Nucleus accumbens (tissue), 56 donors: ENCODE results near the gene CLBA1.
A peak's percentile ranks its signal among the peaks of the same experiment; 100 is the strongest.
"Not testable (repeated sequence)": the region's sequence is repeated elsewhere in the genome, so short reads cannot be mapped to it uniquely, and the experiment has no call there.

Source experiments
- DNase-seq, 56 donors: peaks; one replicate each; lab custom pipeline; 2025; lab: John Stamatoyannopoulos, UW

Gene CLBA1

GRCh38 chr14:105019861-105020814 is 34.5 kb downstream of the CLBA1 start:
- peak in 2 of 56 donors; percentile 26 to 27 for DNase-seq

DNA sequence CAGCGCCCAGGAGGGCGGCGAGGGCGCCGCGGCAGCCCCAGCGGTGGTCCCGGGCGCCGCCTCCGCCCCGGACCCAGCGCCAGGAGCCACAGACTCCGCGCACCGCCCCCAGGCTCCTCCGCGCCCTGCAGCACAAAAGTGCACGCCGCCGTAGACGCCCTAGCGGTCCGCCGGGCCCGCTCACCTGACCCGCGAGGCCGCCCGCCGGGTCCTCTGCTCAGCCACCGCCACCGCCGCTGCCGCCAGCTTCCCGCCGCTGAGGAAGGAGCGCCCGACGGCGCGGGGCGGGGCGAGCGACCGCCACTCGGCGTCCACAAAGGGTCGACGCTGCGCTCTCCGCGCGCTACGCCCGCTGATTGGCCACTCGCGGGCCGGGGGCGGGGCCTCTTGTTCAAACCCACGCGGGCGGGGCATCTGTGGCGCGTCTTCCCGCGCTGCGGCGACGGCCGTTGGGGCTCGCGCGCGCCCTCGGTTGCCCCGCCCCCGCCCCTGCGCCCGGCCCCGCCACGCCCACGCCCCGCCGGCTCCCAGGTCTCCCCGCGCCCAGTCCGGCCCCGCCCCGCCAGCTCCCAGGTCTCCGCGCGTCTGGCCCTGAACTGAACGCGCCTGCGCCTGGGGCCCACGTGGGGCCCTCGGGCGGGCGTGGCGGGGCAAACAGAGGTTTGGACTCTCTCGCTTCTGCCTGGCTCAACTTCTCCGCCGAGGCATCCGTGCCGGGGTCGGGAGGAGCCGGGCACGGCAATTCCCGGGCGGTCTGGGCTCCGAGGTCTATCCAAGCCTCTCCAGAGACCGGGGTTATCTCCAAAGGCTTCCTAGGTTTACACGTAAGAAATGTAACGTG is 35.4 kb downstream of the CLBA1 start, which contains the start of gene CDCA4:
CDCA4 (minus strand) TSS at position 269 of the 841 bp plus-strand sequence. CDS start 9,154 bp downstream, outside the sequence.
- peak; percentile 68 to 99 (median 95) for DNase-seq

DNA sequence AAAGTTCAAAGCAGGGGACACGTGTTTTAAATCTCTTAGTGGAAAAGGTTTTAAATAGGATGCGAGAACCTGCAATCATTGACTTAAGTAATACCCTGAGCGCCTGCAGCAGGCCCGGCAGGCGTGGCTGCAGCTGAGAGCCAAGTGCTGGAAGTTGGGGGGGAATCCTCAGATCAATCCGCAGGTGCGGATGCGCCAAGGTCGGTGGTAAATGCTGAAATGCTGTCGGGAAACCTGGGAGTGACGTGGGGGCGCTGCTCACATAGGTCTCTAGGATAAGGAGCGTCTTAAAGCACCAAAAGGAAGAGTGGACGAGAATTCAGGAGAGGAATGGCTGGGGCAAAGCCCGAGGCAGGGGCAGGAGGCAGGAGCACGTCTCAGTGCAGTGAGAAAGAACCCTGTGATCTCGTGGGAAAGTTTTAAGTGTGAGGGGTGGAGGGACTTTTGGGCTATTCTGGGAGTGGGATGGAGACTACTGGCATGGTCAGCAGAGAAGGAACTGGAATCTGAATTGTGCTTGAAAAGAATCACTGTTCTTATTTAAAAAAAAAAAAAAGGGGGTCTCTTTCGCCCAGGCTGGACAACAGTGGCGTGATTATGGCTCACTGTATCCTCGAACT is 36.2 kb downstream of the CLBA1 start:
- DNase-seq, result peak in 25 of 56 donors; percentile 8 to 67 (median 48)

GRCh38 chr14:105022276-105022670 is 36.7 kb downstream of the CLBA1 start:
- DNase-seq, result no peak

- DNase-seq, result no peak
Measured at GRCh38 chr14:105023144-105023543, 37.6 kb downstream of the CLBA1 start.

GRCh38 chr14:105023791-105024480 is 38.3 kb downstream of the CLBA1 start:
- no peak for DNase-seq

DNA sequence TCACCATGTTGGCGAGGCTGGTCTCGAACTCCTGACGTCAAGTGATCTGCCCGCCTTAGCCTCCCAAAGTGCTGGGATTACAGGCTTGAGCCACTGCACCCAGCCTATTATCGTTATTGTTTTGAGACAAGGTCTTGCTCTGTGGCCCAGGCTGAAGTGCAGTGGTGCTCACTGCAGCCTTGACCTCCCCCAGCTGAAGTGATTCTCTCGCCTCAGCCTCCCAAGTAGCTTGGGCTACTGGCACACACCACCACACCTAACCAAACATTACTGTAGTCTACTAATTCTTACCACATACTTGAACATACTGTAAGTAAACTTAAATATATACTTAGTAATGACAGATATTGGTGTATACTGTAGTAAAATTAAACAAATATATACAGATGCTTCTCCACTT is 39.8 kb downstream of the CLBA1 start:
- DNase-seq, result no peak

DNA sequence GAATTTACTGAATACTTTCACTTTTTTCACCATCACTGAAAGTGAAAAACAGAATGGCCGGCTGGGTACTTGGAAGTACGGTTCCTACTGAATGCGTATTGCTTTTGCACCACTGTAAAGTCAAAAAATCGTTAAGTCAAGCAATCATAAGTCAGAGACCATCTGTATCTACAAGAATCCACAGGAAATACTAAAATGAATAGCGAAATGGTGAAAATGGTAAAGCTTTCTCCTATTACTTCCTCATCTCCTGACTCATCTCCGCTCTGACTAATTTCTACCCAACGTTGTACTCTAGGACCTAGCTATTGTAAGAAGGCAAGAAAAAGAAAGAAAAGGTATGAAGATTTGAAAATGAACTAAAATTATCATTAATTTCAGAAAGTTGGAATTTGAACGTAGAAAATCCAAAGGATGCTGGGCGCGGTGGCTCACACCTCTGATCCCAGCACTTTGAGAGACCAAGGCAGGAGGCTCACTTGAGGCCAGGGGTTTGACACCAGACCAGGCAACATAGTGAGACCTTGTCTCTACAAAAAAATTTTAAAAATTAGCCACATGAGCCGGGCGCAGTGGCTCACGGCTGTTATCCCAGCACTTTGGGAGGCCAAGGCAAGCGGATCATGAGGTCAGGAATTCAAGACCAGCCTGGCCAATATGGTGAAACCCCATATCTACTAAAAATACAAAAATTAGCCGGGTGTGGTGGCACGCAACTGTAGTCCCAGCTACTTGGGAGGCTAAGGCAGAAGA is 40.6 kb downstream of the CLBA1 start:
- no peak for DNase-seq

DNA sequence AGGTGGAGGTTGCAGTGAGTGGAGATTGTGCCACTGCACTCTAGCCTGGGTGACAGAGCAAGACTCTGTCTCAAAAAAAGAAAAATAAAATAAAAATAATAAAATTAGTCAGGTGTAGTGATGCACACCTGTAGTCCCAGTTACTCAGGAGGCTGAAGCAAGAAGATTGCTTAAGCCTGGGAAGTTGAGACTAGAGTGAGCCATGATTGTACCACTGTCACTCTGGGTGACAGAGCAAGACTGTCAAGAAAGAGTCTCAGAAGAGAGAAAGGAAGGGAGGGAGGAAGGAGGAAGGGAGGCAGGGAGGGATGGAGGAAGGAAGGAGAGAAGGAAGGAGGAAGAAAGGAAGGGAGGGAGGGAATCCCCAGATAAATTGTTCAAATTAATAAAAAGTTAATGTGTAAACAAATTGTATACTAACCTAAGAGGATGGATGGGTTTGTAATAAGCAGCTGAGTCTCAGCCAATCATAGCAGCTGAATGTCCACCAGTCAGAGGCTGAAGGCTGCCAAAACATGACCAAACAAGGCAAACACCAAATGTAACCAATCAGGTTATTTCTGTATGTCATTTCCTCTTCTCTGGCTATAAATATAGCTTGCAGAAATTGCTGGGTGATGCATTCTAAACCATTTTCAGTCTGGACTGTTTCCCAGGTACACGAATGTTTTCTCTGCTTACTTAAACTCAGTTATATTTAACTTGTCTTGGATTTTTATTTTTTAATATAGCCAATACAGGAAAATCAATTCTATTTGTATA is 41.4 kb downstream of the CLBA1 start:
- DNase-seq, result no peak

DNA sequence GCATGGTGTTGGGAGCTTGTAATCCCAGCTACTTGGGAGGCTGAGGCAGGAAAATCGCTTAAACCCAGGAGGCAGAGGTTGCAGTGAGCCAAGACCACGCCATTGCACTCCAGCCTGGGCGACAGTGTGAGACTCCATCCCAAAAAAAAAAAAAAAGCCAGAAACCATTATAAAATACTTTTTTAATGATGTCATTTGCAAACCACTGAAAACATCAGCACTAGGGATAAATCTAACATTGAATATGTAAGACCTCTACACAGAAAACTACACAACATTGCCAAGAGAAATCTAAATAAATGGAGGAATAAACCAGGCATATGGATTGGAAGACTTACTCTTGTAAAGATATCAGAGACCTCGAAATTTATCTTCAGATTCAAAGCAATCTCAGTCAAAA is 42.1 kb downstream of the CLBA1 start:
- DNase-seq, result not testable (repeated sequence)

DNA sequence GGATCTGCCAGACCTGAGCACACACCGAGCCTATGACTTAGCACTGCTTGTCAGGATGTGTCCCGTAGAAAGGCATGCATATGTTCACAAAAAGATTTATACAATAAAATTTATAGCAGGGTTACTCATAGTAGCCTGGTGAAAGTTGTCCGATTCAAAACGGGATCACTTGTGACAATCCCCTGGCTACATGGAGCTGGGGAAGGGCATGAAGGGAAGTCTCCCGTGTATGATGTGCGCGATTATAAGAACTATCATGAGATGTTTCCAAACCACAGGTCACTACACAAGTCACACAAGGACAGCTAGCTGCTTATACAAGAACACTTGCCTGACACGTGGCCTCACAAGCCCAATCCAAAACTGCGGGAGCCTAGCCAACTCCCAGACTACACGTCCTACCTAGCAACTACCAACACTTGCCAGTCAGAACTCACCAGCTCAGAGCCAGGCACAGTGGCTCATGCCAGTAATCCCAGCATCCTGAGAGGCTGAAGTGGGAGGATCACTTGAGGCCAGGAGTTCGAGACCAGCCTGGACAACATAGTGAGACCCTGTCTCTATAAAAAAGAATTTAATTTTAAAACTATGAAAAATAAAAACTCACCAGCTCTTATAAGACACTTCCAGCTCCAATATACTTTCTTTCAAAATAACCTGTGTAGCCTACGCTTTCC is 42.8 kb downstream of the CLBA1 start:
- DNase-seq, result no peak

DNA sequence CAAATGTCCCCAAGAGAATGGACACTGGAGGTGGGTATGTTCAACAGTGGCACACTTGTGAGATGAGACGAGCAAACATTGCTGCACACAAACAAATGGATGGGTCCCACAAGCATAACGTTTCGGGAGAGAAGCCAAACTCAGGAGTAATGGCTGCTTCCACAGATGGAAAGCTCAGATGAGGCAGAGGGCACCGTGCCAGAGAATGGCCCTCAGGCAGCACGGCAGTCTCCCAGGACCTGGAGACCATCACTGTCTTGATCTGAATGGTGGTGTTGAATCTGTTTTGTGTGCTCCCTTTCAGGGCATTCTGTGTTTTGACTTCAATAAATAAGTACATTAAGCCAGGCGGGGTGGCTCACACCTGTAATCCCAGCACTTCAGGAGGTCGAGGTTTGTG is 43.8 kb downstream of the CLBA1 start:
- DNase-seq, result no peak

DNA sequence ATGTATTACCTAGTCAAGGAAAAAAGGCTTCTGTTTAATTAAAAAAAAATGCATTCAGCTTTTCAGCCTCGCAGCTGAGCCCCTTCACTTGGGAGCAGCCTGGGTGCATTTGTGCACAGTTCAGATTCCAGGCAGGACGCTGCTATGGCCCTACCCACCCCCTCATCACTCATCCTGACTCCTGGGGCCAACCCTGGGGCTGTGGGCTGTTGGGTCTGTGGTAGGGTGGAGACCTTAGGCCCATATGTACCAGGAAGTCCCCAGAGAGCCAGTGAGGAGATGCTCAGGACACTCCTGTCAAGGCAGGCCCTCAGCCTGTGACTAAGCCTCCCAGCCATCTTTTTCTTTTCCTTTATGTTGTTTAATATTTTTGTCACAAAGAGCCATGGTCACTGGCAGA is 44.6 kb downstream of the CLBA1 start:
- DNase-seq, result no peak

DNA sequence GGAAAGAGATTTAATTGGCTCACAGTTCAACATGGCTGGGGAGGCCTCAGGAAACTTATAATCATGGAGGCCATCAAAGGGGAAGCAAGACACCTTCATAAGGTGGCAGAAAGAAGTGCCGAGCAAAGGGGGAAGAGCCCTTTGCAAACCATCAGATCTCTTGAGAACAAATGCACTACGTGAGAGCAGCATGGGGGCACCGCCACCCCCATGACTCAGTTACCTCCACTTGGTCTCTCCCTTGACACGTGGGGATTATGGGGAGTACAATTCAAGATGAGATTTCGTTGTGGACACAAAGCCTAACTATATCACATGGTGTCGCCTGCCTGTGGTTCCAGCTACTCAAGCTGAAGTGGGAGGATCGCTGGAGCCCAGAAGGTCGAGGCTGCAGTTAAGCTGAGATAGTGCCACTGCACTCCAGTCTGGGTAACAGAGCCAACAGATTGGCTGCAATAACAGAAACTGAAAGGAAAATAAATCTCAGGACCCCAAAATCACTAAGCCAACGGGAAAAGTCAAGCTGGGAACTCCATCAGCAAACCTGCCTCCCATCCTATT is 45.3 kb downstream of the CLBA1 start:
- DNase-seq, result no peak

DNA sequence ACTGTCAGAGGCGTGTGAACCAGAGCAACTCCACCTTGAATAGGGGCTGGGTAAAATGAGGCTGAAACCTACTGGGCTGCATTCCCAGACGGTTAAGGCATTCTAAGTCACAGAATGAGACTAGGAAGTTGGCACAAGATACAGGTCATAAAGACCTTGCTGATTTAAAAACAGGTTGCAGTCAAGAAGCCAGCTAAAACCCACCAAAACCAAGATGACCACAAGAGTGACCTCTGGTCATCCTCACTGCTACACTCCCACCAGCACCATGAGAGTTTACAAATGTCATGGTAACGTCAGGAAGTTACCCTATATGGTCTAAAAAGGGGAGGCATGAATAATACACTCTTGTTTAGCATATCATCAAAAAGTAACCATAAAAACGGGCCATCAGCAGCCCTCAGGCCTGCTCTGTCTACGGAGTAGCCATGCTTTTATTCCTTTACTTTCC is 46.9 kb downstream of the CLBA1 start:
- not testable (repeated sequence) for DNase-seq

- DNase-seq, result not testable (repeated sequence)
Measured at GRCh38 chr14:105033412-105033900, 47.9 kb downstream of the CLBA1 start.

DNA sequence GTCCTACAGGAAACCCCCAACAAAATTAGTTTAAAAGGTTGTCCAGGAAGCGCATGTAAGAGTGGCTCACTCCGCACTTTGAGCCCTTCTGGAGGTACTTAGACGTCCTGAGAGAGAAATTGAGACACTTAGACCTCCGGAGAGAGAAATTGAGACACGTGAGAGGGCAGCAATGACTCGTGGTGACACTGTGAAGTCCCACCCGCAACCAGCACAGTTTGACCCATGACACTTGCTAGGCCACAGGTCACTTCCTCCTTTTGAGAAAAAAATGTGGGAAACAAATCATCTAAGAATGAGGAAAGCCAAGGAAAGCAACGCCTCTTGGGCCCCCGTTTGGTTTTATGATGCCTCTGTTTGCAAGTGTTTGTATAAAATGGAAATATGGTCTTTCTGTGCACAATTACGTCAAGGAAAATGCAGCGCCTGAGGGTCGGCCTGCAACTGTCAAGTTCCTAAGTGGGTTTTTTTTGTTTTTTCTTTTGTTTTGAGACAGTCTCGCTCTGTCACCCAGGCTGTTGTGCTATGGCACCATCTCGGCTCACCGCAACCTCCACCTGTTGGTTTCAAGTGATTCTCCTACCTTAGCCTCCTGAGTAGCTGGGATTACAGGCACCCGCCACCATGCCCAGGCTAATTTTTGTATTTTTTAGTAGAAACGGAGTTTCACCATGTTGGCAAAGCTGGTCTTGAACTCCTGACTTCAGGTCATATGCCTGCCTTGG is 48.9 kb downstream of the CLBA1 start:
- DNase-seq, result no peak
